ENCODE data around the gene SNAP47.

DNA sequence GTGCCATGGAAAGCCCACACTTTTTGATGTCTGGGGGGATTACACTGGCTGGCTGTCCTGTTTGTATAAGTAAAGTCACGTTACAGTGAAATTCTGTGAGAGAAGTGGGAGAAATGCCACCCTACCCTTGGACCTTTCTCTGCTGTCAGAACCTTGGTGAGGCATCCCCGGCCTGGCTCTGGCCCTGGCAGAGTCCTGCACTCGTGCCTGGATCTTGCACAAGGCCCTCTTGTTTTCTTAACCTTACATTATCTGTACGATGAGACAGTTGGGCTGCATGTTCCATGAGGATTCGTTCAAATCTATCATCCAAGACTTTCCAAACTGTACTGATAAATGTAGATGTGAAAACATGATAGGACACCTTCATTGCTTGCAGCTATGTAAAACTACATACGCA is 11.4 kb downstream of the SNAP47 start:
- TF ChIP-seq SP1 (IDR thresholded peaks at IDR 0.05) (no peak), FOXM1 (IDR thresholded peaks at IDR 0.05; ENCODE audit: borderline replicate concordance) (no peak), ARNT (IDR thresholded peaks at IDR 0.05) (no peak), SUZ12 (IDR thresholded peaks at IDR 0.05) (no peak), FOXA1 (IDR thresholded peaks at IDR 0.05) (no peak), BHLHE40 (IDR thresholded peaks at IDR 0.05; ENCODE audit: borderline replicate concordance) (no peak), TARDBP (IDR thresholded peaks at IDR 0.05) (no peak), ZNF384 (IDR thresholded peaks at IDR 0.05) (no peak), LEF1 (IDR thresholded peaks at IDR 0.05; ENCODE audit: borderline replicate concordance) (no peak), FOXK2 (IDR thresholded peaks at IDR 0.05) (no peak), HDGF (IDR thresholded peaks at IDR 0.05; ENCODE audit: borderline replicate concordance) (no peak), NFRKB (IDR thresholded peaks at IDR 0.05) (no peak), L3MBTL2 (conservative IDR thresholded peaks at IDR 0.05) (no peak)
- TF ChIP-seq, protein P1, sequence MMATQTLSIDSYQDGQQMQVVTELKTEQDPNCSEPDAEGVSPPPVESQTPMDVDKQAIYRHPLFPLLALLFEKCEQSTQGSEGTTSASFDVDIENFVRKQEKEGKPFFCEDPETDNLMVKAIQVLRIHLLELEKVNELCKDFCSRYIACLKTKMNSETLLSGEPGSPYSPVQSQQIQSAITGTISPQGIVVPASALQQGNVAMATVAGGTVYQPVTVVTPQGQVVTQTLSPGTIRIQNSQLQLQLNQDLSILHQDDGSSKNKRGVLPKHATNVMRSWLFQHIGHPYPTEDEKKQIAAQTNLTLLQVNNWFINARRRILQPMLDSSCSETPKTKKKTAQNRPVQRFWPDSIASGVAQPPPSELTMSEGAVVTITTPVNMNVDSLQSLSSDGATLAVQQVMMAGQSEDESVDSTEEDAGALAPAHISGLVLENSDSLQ (IDR thresholded peaks at IDR 0.05): no peak

All from HEK293T (cell line).